WTC11 (cell line): ENCODE results near the gene NEDD8.

Experiments
- CBFB ChIP-seq: sonication (generic); formaldehyde crosslinking; IDR thresholded peaks from 2 replicates; pipeline ENCODE4 v1.8.1; 2022; ENCODE audit warnings: mild to moderate bottlenecking, low read depth, missing genetic modification reagents
- ELF4 ChIP-seq: sonication (generic); formaldehyde crosslinking; IDR thresholded peaks from 2 replicates; pipeline ENCODE4 v1.8.1; 2022; ENCODE audit warnings: low read depth, mild to moderate bottlenecking, moderate library complexity, missing genetic modification reagents
- TF ChIP-seq, protein P1 (sequence below): fragments of 200-600 bp; IDR thresholded peaks from 2 replicates; pipeline ENCODE4 v1.8.0; 2022; ENCODE audit warnings: antibody characterized with exemption
- TF ChIP-seq, protein P2 (sequence below): sonication (generic); formaldehyde crosslinking; IDR thresholded peaks from 2 replicates; pipeline ENCODE4 v1.8.0; 2022; ENCODE audit warnings: mild to moderate bottlenecking, missing genetic modification reagents

DNA sequence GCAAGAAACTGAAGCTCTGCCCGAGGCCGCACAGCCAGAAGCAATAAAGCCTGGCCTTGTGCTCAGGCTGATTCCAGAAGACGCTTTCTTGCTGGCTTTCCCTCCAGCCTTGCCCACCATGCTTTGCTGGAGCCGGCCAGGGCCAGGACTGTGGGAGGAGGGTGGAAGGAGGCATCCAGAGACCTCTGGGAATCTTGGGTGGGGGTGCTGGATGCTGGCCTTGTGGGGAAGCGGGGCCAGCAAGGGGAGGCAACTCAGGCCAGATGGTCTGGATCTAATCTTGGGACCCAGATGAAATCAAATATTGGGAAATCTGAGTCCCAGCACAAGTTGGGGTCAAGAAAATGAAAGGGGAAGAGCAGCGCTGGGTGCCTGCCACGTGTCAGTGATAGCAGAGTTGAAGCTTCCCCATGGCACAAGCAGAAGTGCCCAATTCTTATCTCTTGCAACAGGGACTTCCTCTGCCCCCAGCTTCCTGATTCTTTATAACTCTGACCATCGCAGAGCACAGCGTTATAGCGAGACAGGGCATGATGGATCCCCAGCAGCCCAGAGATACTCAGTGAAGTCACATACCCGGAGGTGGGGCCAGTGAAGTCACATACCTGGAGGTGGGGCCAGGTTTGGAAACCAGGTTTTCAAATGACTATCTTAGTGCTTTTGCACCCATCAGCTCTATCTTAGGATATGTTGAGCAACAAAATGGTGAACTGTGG, 45.6 kb upstream of the NEDD8 start:
- no peak for TF ChIP-seq ELF4 (CRISPR knock-in tag)
- TF ChIP-seq, protein P1, sequence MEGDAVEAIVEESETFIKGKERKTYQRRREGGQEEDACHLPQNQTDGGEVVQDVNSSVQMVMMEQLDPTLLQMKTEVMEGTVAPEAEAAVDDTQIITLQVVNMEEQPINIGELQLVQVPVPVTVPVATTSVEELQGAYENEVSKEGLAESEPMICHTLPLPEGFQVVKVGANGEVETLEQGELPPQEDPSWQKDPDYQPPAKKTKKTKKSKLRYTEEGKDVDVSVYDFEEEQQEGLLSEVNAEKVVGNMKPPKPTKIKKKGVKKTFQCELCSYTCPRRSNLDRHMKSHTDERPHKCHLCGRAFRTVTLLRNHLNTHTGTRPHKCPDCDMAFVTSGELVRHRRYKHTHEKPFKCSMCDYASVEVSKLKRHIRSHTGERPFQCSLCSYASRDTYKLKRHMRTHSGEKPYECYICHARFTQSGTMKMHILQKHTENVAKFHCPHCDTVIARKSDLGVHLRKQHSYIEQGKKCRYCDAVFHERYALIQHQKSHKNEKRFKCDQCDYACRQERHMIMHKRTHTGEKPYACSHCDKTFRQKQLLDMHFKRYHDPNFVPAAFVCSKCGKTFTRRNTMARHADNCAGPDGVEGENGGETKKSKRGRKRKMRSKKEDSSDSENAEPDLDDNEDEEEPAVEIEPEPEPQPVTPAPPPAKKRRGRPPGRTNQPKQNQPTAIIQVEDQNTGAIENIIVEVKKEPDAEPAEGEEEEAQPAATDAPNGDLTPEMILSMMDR = no peak
- TF ChIP-seq CBFB = no peak
- TF ChIP-seq, protein P2, sequence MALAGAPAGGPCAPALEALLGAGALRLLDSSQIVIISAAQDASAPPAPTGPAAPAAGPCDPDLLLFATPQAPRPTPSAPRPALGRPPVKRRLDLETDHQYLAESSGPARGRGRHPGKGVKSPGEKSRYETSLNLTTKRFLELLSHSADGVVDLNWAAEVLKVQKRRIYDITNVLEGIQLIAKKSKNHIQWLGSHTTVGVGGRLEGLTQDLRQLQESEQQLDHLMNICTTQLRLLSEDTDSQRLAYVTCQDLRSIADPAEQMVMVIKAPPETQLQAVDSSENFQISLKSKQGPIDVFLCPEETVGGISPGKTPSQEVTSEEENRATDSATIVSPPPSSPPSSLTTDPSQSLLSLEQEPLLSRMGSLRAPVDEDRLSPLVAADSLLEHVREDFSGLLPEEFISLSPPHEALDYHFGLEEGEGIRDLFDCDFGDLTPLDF (CRISPR knock-in tag) = no peak
